ENCODE measurements around the gene SRGAP2C. TPM values are rescaled to one million over a fixed set of nuclear protein-coding genes. Genes with fewer than 3 reads are reported as not detected.
"Not testable (repeated sequence)": the region's sequence is repeated elsewhere in the genome, so short reads cannot be mapped to it uniquely, and the experiment has no call there.

Gene SRGAP2C
- total RNA-seq, 1 donor from 2014 or later: 65.3 TPM

GRCh38 chr1:121365723-121366122, 180.9 kb downstream of the SRGAP2C start:
- not testable (repeated sequence) for DNase-seq (ENCODE audit: low read depth); H3K36me3 Mint-ChIP-seq (ENCODE audit: low read depth, unreplicated experiment)

GRCh38 chr1:121366171-121366570, 181.4 kb downstream of the SRGAP2C start:
- not testable (repeated sequence) for H3K4me3 ChIP-seq (ENCODE audit: insufficient read depth, low read depth, low read length); H2AFZ ChIP-seq (ENCODE audit: low read depth, low read length); H3K27me3 ChIP-seq (ENCODE audit: insufficient read depth, low read length); H3K4me2 ChIP-seq (ENCODE audit: low read length); H3K9ac ChIP-seq (ENCODE audit: low read length); H3K9me3 Mint-ChIP-seq (ENCODE audit: unreplicated experiment); H4K20me1 ChIP-seq (ENCODE audit: insufficient read depth, low read length); H3K36me3 Mint-ChIP-seq (ENCODE audit: low read depth, unreplicated experiment); H3K79me2 ChIP-seq (ENCODE audit: insufficient read depth, low read length); DNase-seq (ENCODE audit: low read depth); H3K36me3 ChIP-seq (ENCODE audit: insufficient read depth, low read length); H3K27me3 Mint-ChIP-seq (ENCODE audit: low read depth, unreplicated experiment); H3K4me1 ChIP-seq (ENCODE audit: insufficient read depth, low read length); H3K4me1 Mint-ChIP-seq (ENCODE audit: low read depth, unreplicated experiment); H3K27ac ChIP-seq (ENCODE audit: low read depth, low read length); H3K4me3 Mint-ChIP-seq (ENCODE audit: unreplicated experiment); FAIRE-seq; H3K9me3 ChIP-seq (ENCODE audit: insufficient read depth, low read depth, low read length); H3K27ac Mint-ChIP-seq (ENCODE audit: unreplicated experiment)

More at GRCh38 chr1:121365723-121366122, 180.9 kb downstream of the SRGAP2C start:
- H3K4me3 Mint-ChIP-seq (ENCODE audit: unreplicated experiment); H3K9me3 Mint-ChIP-seq (ENCODE audit: unreplicated experiment); H3K4me1 Mint-ChIP-seq (ENCODE audit: low read depth, unreplicated experiment); H3K27me3 Mint-ChIP-seq (ENCODE audit: low read depth, unreplicated experiment); H4K20me1 ChIP-seq (ENCODE audit: insufficient read depth, low read length); H3K79me2 ChIP-seq (ENCODE audit: insufficient read depth, low read length); H3K4me3 ChIP-seq (ENCODE audit: insufficient read depth, low read depth, low read length); H3K27ac ChIP-seq (ENCODE audit: low read depth, low read length); H3K4me1 ChIP-seq (ENCODE audit: insufficient read depth, low read length); H3K36me3 ChIP-seq (ENCODE audit: insufficient read depth, low read length); H3K27ac Mint-ChIP-seq (ENCODE audit: unreplicated experiment); H3K9me3 ChIP-seq (ENCODE audit: insufficient read depth, low read depth, low read length); H2AFZ ChIP-seq (ENCODE audit: low read depth, low read length); H3K9ac ChIP-seq (ENCODE audit: low read length); H3K4me2 ChIP-seq (ENCODE audit: low read length); FAIRE-seq; H3K27me3 ChIP-seq (ENCODE audit: insufficient read depth, low read length): not testable (repeated sequence)

- H3K4me1 ChIP-seq (ENCODE audit: insufficient read depth, low read length); H3K79me2 ChIP-seq (ENCODE audit: insufficient read depth, low read length); H3K27me3 Mint-ChIP-seq (ENCODE audit: low read depth, unreplicated experiment); H3K36me3 ChIP-seq (ENCODE audit: insufficient read depth, low read length); H3K9me3 Mint-ChIP-seq (ENCODE audit: unreplicated experiment); H2AFZ ChIP-seq (ENCODE audit: low read depth, low read length); H3K9ac ChIP-seq (ENCODE audit: low read length); H3K27me3 ChIP-seq (ENCODE audit: insufficient read depth, low read length); DNase-seq (ENCODE audit: low read depth); H3K9me3 ChIP-seq (ENCODE audit: insufficient read depth, low read depth, low read length); FAIRE-seq; H3K4me3 Mint-ChIP-seq (ENCODE audit: unreplicated experiment); H3K4me2 ChIP-seq (ENCODE audit: low read length); H3K27ac Mint-ChIP-seq (ENCODE audit: unreplicated experiment); H3K4me1 Mint-ChIP-seq (ENCODE audit: low read depth, unreplicated experiment); H3K36me3 Mint-ChIP-seq (ENCODE audit: low read depth, unreplicated experiment); H4K20me1 ChIP-seq (ENCODE audit: insufficient read depth, low read length); H3K4me3 ChIP-seq (ENCODE audit: insufficient read depth, low read depth, low read length); H3K27ac ChIP-seq (ENCODE audit: low read depth, low read length): not testable (repeated sequence)
These were observed 184.1 kb downstream of the SRGAP2C start for GRCh38 chr1:121368910-121369309.

GRCh38 chr1:121369959-121370358, 185.2 kb downstream of the SRGAP2C start:
- FAIRE-seq; H3K27ac Mint-ChIP-seq (ENCODE audit: unreplicated experiment); H3K27me3 Mint-ChIP-seq (ENCODE audit: low read depth, unreplicated experiment); H4K20me1 ChIP-seq (ENCODE audit: insufficient read depth, low read length); H3K4me1 ChIP-seq (ENCODE audit: insufficient read depth, low read length); H3K27ac ChIP-seq (ENCODE audit: low read depth, low read length); H3K9me3 Mint-ChIP-seq (ENCODE audit: unreplicated experiment); H3K4me3 ChIP-seq (ENCODE audit: insufficient read depth, low read depth, low read length); H3K36me3 ChIP-seq (ENCODE audit: insufficient read depth, low read length); H3K9me3 ChIP-seq (ENCODE audit: insufficient read depth, low read depth, low read length); H3K4me2 ChIP-seq (ENCODE audit: low read length); H2AFZ ChIP-seq (ENCODE audit: low read depth, low read length); H3K36me3 Mint-ChIP-seq (ENCODE audit: low read depth, unreplicated experiment); DNase-seq (ENCODE audit: low read depth); H3K4me1 Mint-ChIP-seq (ENCODE audit: low read depth, unreplicated experiment); H3K79me2 ChIP-seq (ENCODE audit: insufficient read depth, low read length); H3K27me3 ChIP-seq (ENCODE audit: insufficient read depth, low read length); H3K4me3 Mint-ChIP-seq (ENCODE audit: unreplicated experiment); H3K9ac ChIP-seq (ENCODE audit: low read length): not testable (repeated sequence)

- not testable (repeated sequence) for H3K27me3 ChIP-seq (ENCODE audit: insufficient read depth, low read length); H3K4me3 Mint-ChIP-seq (ENCODE audit: unreplicated experiment); H3K36me3 ChIP-seq (ENCODE audit: insufficient read depth, low read length); H3K4me2 ChIP-seq (ENCODE audit: low read length); H3K4me1 Mint-ChIP-seq (ENCODE audit: low read depth, unreplicated experiment); H2AFZ ChIP-seq (ENCODE audit: low read depth, low read length); H3K4me3 ChIP-seq (ENCODE audit: insufficient read depth, low read depth, low read length); H3K4me1 ChIP-seq (ENCODE audit: insufficient read depth, low read length); H3K79me2 ChIP-seq (ENCODE audit: insufficient read depth, low read length); H3K27me3 Mint-ChIP-seq (ENCODE audit: low read depth, unreplicated experiment); H3K9ac ChIP-seq (ENCODE audit: low read length); H3K27ac ChIP-seq (ENCODE audit: low read depth, low read length); H3K9me3 ChIP-seq (ENCODE audit: insufficient read depth, low read depth, low read length); FAIRE-seq; H3K27ac Mint-ChIP-seq (ENCODE audit: unreplicated experiment); H4K20me1 ChIP-seq (ENCODE audit: insufficient read depth, low read length); H3K9me3 Mint-ChIP-seq (ENCODE audit: unreplicated experiment); H3K36me3 Mint-ChIP-seq (ENCODE audit: low read depth, unreplicated experiment)
- peak; percentile 80 for DNase-seq (ENCODE audit: low read depth)
These were observed 190.1 kb downstream of the SRGAP2C start for GRCh38 chr1:121374851-121375367.

GRCh38 chr1:121376986-121377385, 192.2 kb downstream of the SRGAP2C start:
- H2AFZ ChIP-seq (ENCODE audit: low read depth, low read length); H3K9ac ChIP-seq (ENCODE audit: low read length); H3K9me3 ChIP-seq (ENCODE audit: insufficient read depth, low read depth, low read length); H3K4me2 ChIP-seq (ENCODE audit: low read length); H3K4me3 ChIP-seq (ENCODE audit: insufficient read depth, low read depth, low read length); H3K27ac ChIP-seq (ENCODE audit: low read depth, low read length); H3K4me1 ChIP-seq (ENCODE audit: insufficient read depth, low read length); H3K4me1 Mint-ChIP-seq (ENCODE audit: low read depth, unreplicated experiment); H3K9me3 Mint-ChIP-seq (ENCODE audit: unreplicated experiment); H3K36me3 ChIP-seq (ENCODE audit: insufficient read depth, low read length); H3K27ac Mint-ChIP-seq (ENCODE audit: unreplicated experiment); H3K79me2 ChIP-seq (ENCODE audit: insufficient read depth, low read length); DNase-seq (ENCODE audit: low read depth); H4K20me1 ChIP-seq (ENCODE audit: insufficient read depth, low read length); H3K4me3 Mint-ChIP-seq (ENCODE audit: unreplicated experiment); FAIRE-seq; H3K36me3 Mint-ChIP-seq (ENCODE audit: low read depth, unreplicated experiment); H3K27me3 Mint-ChIP-seq (ENCODE audit: low read depth, unreplicated experiment); H3K27me3 ChIP-seq (ENCODE audit: insufficient read depth, low read length): not testable (repeated sequence)
